Dermis lymphatic vessel endothelial cell (primary cell): ENCODE measurements around the gene TYRP1. TPM values are rescaled to one million over a fixed set of nuclear protein-coding genes. Genes with fewer than 3 reads are reported as not detected.

ENCODE experiments used
- total RNA-seq: library from RNA; depleted of rRNA; stranded (reverse); fragments of >200 nt; gene quantifications from 2 replicates; pipeline ENCODE4 v1.2.1, GENCODE V29; 2014

The TYRP1 gene, protein sequence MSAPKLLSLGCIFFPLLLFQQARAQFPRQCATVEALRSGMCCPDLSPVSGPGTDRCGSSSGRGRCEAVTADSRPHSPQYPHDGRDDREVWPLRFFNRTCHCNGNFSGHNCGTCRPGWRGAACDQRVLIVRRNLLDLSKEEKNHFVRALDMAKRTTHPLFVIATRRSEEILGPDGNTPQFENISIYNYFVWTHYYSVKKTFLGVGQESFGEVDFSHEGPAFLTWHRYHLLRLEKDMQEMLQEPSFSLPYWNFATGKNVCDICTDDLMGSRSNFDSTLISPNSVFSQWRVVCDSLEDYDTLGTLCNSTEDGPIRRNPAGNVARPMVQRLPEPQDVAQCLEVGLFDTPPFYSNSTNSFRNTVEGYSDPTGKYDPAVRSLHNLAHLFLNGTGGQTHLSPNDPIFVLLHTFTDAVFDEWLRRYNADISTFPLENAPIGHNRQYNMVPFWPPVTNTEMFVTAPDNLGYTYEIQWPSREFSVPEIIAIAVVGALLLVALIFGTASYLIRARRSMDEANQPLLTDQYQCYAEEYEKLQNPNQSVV
- total RNA-seq: 0.09 and 0.22 TPM in 2 replicates

DNA sequence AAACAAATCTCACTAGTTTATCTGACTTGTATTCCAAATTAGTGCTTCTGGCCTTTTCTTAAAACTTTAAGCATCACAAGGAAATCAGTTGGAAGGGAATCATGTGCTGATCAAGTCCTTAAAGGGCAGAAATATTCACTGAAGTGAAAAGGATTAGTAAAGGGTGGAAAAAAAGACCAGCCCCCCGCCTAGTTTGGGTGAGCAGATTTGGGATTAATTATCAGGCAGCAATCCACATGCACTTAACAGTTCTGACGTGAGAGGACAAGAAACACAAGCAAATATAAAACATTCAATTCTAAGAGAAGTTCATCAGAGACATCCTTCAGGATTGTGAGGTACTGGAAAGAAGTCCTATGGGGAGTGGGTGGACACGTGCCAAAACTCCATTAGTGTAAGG, at the start of gene TYRP1:
TSS of gene TYRP1 (plus strand) at position 245 of the 400 bp plus-strand sequence. CDS start 612 bp downstream, outside the sequence.

Other genes starting within 250 kb of the TYRP1 start
- 0.69 and 1.3 TPM in 2 replicates for gene LURAP1L, start 81.6 kb downstream of the TYRP1 start, total RNA-seq